GM10248 (cell line): ENCODE data around the gene C14orf180.

Source experiments
- CTCF ChIA-PET: fragments of 300-600 bp; sonication (Branson Sonifier 250); formaldehyde crosslinking; extraction: SDS; loops from one replicate; lab custom pipeline; 2021; ENCODE audit warnings: antibody characterized with exemption; lab: Yijun Ruan, JAX
- POLR2A ChIA-PET: fragments of 350-650 bp; sonication (Branson Sonifier 250); formaldehyde crosslinking; extraction: SDS; loops from one replicate; lab custom pipeline; 2020; ENCODE audit warnings: antibody characterized with exemption; lab: Yijun Ruan, JAX
- DNase-seq: peaks from one replicate; pipeline ENCODE4 v3.0.0; 2012; ENCODE audit errors: extremely low spot score
- TF ChIP-seq, protein P1 (sequence below): IDR thresholded peaks from 2 replicates; pipeline ENCODE4 v1.5.1; 2012; ENCODE audit warnings: mild to moderate bottlenecking, low read depth; ENCODE audit errors: extremely low read depth, missing control alignments, control extremely low read depth

Gene C14orf180

DNA sequence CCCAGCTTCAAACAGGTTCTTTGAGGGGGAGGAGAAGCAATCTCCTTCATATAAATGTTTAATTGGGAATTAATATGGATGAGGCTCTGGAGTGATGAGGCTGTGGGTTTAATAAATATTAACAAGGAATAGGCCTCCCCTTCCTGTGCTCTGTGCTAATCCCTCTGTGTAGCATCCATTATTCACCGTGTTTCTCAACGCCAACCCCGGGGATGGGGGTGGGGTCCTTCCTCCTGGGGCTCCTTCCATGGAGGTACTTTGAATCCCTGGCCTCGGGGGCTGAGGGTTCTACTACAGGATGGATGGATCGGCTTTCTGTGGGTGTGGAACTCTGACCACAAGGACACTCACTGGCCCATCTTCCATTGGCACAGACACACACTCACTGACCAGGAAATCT lies 59.9 kb downstream of the C14orf180 start:
- ChIA-PET CTCF (interaction anchor here (0.9 to 1.2 kb wide), 4 partner anchors 70 to 562 kb away, joined by 3 to 5 read pairs (median 4); no protein-coding TSS in a partner anchor), POLR2A (no interaction called here)
- no peak for DNase-seq
- TF ChIP-seq, protein P1, sequence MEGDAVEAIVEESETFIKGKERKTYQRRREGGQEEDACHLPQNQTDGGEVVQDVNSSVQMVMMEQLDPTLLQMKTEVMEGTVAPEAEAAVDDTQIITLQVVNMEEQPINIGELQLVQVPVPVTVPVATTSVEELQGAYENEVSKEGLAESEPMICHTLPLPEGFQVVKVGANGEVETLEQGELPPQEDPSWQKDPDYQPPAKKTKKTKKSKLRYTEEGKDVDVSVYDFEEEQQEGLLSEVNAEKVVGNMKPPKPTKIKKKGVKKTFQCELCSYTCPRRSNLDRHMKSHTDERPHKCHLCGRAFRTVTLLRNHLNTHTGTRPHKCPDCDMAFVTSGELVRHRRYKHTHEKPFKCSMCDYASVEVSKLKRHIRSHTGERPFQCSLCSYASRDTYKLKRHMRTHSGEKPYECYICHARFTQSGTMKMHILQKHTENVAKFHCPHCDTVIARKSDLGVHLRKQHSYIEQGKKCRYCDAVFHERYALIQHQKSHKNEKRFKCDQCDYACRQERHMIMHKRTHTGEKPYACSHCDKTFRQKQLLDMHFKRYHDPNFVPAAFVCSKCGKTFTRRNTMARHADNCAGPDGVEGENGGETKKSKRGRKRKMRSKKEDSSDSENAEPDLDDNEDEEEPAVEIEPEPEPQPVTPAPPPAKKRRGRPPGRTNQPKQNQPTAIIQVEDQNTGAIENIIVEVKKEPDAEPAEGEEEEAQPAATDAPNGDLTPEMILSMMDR, result no peak
